Thoracic aorta (tissue), 2 donors: ENCODE results near the gene GRN. TPM values are rescaled to one million over a fixed set of nuclear protein-coding genes. Genes with fewer than 3 reads are reported as not detected.
"Not testable (repeated sequence)": the region's sequence is repeated elsewhere in the genome, so short reads cannot be mapped to it uniquely, and the experiment has no call there.

ENCODE experiments used
- ATAC-seq: fragments of 150-250 bp; one replicate; pipeline ENCODE4 v1.8.0; 2017; ENCODE audit warnings: low read depth; ENCODE audit not compliant: insufficient number of reproducible peaks, low FRiP score
- DNase-seq: peaks from one replicate; pipeline ENCODE4 v3.0.0-alpha.2; 2020; ENCODE audit warnings: low spot score
- H3K27ac ChIP-seq, 2 donors: fragments of 200-600 bp; sonication (generic); 1 replicate in 1 of 2; 2 replicates in 1 of 2; pipeline ENCODE4 v1.5.1; 2016; ENCODE audit warnings: mild to moderate bottlenecking in 2 of 2, moderate library complexity in 2 of 2
- H3K27me3 ChIP-seq: fragments of 200-600 bp; sonication (generic); replicated peaks from 2 replicates; pipeline ENCODE4 v1.6.0; 2016; ENCODE audit warnings: mild to moderate bottlenecking; ENCODE audit not compliant: insufficient read depth
- H3K36me3 ChIP-seq: fragments of 200-600 bp; sonication (generic); one replicate; pipeline ENCODE4 v1.5.1; 2016
- H3K4me1 ChIP-seq, 2 donors: fragments of 200-600 bp; sonication (generic); 1 replicate in 1 of 2; 2 replicates in 1 of 2; pipeline versions ENCODE4 v1.5.1 to v1.6.0; 2016; ENCODE audit warnings: low read depth in 2 of 2, mild to moderate bottlenecking in 1 of 2; ENCODE audit not compliant: control insufficient read depth in 1 of 2
- H3K4me3 ChIP-seq: fragments of 200-600 bp; sonication (generic); 2 replicates; pipeline ENCODE4 v1.5.1; 2016; ENCODE audit warnings: mild to moderate bottlenecking
- H3K9me3 ChIP-seq: fragments of 200-600 bp; sonication (generic); 2 replicates; pipeline ENCODE4 v1.5.1; 2016
- total RNA-seq, 2 donors: library from RNA; depleted of rRNA; stranded (reverse); fragments of >200 nt; gene quantifications; one replicate each; pipeline versions ENCODE4 v1.1.0 to v1.2.3, GENCODE V29; 2016
- TF ChIP-seq, protein P1 (sequence below): fragments of 200-600 bp; sonication (generic); IDR thresholded peaks from one replicate; pipeline ENCODE4 v1.5.1; 2019; ENCODE audit warnings: antibody characterized with exemption

The GRN gene
- total RNA-seq, 2 donors from 2014 or later, result 203 to 292 TPM

GRCh38 chr17:44387804-44388203 is 42.7 kb downstream of the GRN start:
- Histone ChIP-seq H3K4me1 (peaks cover 0 to 19% of the 10 kb centered on the region in 2 donors), H3K36me3 (no peaks in the 10 kb centered on the region), H3K4me3 (no peak overlapping the region), H3K27ac (no peak overlapping the region), H3K27me3 (no peaks in the 10 kb centered on the region), H3K9me3 (no peaks in the 10 kb centered on the region)
- DNase-seq (no peak), ATAC-seq (no peak)
- TF ChIP-seq, protein P1, sequence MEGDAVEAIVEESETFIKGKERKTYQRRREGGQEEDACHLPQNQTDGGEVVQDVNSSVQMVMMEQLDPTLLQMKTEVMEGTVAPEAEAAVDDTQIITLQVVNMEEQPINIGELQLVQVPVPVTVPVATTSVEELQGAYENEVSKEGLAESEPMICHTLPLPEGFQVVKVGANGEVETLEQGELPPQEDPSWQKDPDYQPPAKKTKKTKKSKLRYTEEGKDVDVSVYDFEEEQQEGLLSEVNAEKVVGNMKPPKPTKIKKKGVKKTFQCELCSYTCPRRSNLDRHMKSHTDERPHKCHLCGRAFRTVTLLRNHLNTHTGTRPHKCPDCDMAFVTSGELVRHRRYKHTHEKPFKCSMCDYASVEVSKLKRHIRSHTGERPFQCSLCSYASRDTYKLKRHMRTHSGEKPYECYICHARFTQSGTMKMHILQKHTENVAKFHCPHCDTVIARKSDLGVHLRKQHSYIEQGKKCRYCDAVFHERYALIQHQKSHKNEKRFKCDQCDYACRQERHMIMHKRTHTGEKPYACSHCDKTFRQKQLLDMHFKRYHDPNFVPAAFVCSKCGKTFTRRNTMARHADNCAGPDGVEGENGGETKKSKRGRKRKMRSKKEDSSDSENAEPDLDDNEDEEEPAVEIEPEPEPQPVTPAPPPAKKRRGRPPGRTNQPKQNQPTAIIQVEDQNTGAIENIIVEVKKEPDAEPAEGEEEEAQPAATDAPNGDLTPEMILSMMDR, result no peak

- TF ChIP-seq, protein P1, result no peak
- H3K36me3 ChIP-seq, result no peaks in the 10 kb centered on the region
- no peak for ATAC-seq
- no peak for DNase-seq
- H3K27ac ChIP-seq, result no peak within 1 kb of the TSS
- H3K4me3 ChIP-seq, result no peak within 1 kb of the TSS
- no peaks in the 10 kb centered on the region for H3K9me3 ChIP-seq
- H3K27me3 ChIP-seq, result no peaks in the 10 kb centered on the region
- peaks cover 0 to 24% of the 10 kb centered on the region in 2 donors for H3K4me1 ChIP-seq
Measured at GRCh38 chr17:44389281-44389680, 44.2 kb downstream of the GRN start, which contains the start of gene ITGA2B. TSS of gene ITGA2B (minus strand) at chr17:44389649. CDS start at chr17:44389473, 176 bp downstream.

DNA sequence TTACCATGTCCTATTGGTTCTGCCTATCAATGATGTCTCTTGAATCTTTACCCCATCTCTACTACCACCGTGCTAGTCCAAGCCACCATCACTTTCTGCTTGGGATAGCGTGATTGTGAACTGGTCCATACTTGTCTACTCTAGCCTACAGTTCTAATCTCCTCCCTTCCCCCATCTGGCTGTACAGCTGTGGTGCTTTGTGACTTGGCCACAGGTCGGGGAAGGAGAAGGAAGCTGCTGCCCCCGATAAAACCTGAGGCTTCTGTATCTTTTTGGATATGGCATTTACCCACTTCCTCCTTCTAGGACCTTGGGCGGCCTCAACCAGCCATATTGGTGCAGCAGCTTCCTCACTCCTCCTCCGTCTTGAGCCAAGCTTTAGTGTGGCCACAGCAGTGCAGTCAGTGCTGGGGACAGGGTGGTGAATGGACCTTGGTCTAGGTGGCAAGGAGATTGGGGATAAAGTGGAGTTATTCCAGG is 44.7 kb downstream of the GRN start:
- no peak for ATAC-seq
- Histone ChIP-seq H3K9me3 (no peaks in the 10 kb centered on the region), H3K27ac (no peak overlapping the region), H3K4me1 (peaks cover 0 to 20% of the 10 kb centered on the region in 2 donors), H3K27me3 (no peaks in the 10 kb centered on the region), H3K4me3 (no peak overlapping the region), H3K36me3 (no peaks in the 10 kb centered on the region)
- TF ChIP-seq, protein P1, result no peak
- no peak for DNase-seq

- Histone ChIP-seq H3K27me3 (no peaks in the 10 kb centered on the region), H3K9me3 (no peaks in the 10 kb centered on the region), H3K4me1 (peaks cover 0 to 14% of the 10 kb centered on the region in 2 donors), H3K27ac (no peak overlapping the region), H3K36me3 (no peaks in the 10 kb centered on the region), H3K4me3 (no peak overlapping the region)
- TF ChIP-seq, protein P1, result no peak
- ATAC-seq (no peak), DNase-seq (no peak)
Measured at GRCh38 chr17:44390250-44390870, 45.3 kb downstream of the GRN start.

DNA sequence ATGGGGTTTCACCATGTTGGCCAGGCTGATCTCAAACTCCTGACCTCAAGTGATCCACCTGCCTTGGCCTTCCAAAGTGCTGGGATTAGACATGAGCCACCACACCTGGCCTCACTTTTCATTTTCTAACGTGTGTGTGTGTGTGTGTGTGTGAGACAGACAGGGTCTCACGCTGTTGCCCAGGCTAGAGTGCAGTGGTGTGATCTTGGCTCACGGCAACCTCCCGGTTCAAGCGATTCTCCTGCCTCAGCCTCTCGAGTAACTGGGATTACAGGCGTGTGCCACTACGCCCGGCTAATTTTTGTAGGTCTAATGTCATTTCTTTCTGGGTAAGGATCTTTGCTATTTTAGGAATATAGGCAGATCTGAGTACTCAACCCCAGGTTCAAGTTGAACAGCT is 49.0 kb downstream of the GRN start:
- not testable (repeated sequence) for ATAC-seq, H3K4me3 ChIP-seq, H3K9me3 ChIP-seq, DNase-seq, H3K4me1 ChIP-seq, H3K27me3 ChIP-seq, H3K36me3 ChIP-seq, H3K27ac ChIP-seq

DNA sequence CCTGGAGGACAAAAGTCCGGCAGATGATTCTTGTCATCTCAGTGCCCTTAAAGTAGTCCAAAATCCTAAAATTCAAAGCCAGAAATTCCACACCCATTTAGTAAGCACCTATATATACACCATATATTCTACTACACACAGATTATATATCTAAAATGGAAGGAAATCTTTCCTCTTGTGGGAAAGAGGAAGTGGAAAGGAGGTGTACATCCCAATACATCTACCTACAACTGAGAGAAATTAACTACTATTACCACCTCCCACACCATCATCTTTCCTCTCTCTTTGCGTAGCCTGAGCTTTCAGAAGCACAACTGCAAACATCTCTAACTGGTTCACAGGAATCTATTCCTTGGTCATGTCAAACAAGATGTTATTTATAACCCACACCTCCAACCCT is 49.7 kb downstream of the GRN start:
- H3K9me3 ChIP-seq, result no peaks in the 10 kb centered on the region
- no peak overlapping the region for H3K4me3 ChIP-seq
- TF ChIP-seq, protein P1, result no peak
- DNase-seq (no peak), ATAC-seq (no peak)
- peaks cover 15% of the 10 kb centered on the region for H3K36me3 ChIP-seq
- H3K27ac ChIP-seq, result no peak overlapping the region
- H3K4me1 ChIP-seq, result peaks cover 0 to 5% of the 10 kb centered on the region in 2 donors
- no peaks in the 10 kb centered on the region for H3K27me3 ChIP-seq
